NT2/D1 (cell line): ENCODE data around the gene HERPUD2.

Experiments used
- SUZ12 ChIP-seq: IDR thresholded peaks from 2 replicates; pipeline ENCODE4 v1.6.1; 2011; ENCODE audit not compliant: insufficient read length, insufficient read depth; ENCODE audit errors: extremely low read depth
- YY1 ChIP-seq: IDR thresholded peaks from 2 replicates; pipeline ENCODE4 v1.6.1; 2011; ENCODE audit not compliant: insufficient read length, insufficient read depth
- ZNF274 ChIP-seq: IDR thresholded peaks from 2 replicates; pipeline ENCODE4 v1.6.1; 2011; ENCODE audit warnings: mild to moderate bottlenecking, low read depth, low read length

- TF ChIP-seq ZNF274 (no peak), YY1 (no peak), SUZ12 (no peak)
These were observed 45.2 kb downstream of the HERPUD2 start for GRCh38 chr7:35649711-35650110.
